NCI-H1694 (cell line): ENCODE results near the gene TMSB4X.
"Not testable (repeated sequence)": the region's sequence is repeated elsewhere in the genome, so short reads cannot be mapped to it uniquely, and the experiment has no call there.

Experiments
- DNase-seq: peaks from one replicate; lab custom pipeline; 2025; lab: John Stamatoyannopoulos, UW

TMSB4X gene

DNA sequence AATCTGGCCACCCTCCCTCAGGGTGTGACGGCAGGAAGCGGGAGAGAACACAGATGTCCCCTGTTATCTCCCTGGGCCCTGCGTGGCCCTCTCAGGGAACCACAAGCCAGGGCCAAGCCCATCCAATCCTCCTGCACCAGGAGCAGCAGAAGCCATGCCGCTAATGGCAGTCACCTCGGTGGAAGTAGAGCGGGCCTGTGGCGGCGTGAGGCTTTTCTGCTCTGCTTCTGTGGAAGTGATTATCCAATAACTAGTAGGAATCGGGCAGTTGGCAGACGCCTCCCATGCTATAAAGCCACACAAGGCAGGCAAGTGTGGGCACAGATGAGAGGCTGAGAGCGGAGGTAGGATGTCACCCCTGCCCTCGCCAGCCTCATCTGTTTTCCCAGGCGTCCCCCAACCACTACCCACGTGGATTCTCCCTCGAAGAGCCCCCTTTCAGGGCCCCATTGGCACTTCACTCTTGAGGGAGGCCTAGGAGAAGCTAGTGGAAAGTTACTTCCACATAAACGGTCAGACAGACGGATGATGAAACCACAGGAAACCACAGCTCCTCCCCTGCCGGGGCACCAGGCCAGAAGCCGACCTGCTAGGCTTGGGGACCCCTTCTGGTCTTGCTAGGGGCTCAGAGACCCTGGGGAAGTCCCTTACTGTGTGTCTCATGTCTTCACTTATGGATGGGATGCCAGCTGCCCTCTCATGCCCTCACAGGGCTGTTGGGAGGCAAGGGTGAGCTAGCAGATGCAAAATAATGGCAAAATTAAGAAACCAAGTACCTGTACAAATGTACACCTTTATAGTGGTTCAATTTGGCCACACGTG, 18.8 kb upstream of the TMSB4X start:
- DNase-seq, result no peak

DNA sequence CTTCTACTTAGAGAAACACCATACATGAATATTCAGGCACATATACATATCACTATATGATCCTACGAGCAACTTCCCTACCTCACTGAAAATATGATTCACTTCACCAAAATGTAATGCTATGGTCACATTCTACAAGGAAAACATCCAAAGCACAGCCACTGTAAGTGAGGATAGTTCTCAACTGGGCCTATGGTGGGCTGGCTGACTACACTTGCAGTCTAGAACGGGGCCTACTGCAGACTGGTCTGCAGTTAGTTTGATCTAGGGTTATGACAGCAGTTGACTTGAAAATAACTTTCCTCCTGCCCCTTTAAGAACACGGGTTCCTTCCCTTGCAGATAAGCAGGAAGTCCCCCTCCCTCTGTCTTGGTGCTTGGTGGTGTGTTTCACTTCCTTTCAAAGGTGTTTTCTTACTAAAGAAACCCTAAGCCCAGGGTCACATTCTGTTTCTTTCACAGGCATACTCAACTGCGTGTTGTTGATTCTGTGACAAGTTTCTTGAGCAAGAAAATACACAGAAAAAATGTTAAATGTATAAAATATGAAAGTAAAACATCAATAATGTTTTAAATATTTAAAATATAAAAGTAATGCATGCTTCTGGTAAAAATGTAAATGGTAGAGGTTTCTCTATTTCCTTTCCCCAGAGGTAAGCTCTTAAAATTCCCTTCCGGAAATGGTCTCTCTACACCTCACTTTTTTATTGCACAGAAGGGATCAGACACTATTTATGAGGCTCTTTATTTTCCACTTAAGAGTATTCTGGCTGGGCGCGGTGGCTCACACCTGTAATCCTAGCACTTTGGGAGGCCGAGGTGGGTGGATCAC, 18.0 kb upstream of the TMSB4X start:
- no peak for DNase-seq

DNA sequence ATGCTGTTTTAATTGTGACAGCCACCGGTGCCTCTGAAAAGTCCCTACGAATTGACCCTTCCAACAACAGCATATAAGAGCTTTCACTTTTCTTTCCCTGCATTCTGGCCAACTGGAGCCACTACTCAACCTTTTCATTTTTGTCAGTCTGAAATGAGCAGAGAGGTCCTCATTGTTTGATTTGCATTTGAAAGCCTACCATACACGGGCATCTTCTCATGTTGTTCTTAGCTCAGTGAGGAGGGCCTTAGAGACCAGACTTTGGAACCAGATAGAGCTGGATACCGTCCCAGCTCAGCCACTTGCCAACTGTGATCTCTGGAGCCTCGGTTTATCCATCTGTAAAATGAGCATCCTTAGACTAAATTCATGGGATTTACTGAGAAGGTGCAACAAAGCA, 16.9 kb upstream of the TMSB4X start:
- no peak for DNase-seq

- no peak for DNase-seq
These were observed 16.4 kb upstream of the TMSB4X start for GRCh38 chrX:12958461-12958860.

- DNase-seq, result no peak
These were observed 13.7 kb upstream of the TMSB4X start for GRCh38 chrX:12961196-12961718.

- DNase-seq, result no peak
These were observed 12.8 kb upstream of the TMSB4X start for GRCh38 chrX:12962041-12962504.

GRCh38 chrX:12963210-12963850, 11.6 kb upstream of the TMSB4X start:
- not testable (repeated sequence) for DNase-seq

- DNase-seq, result no peak
These were observed 9.6 kb upstream of the TMSB4X start for GRCh38 chrX:12965131-12965940.

GRCh38 chrX:12966151-12966550, 8.8 kb upstream of the TMSB4X start:
- no peak for DNase-seq

- no peak for DNase-seq
These were observed 7.0 kb upstream of the TMSB4X start for GRCh38 chrX:12967711-12968465.

GRCh38 chrX:12970691-12971202, 4.2 kb upstream of the TMSB4X start:
- DNase-seq, result no peak

DNA sequence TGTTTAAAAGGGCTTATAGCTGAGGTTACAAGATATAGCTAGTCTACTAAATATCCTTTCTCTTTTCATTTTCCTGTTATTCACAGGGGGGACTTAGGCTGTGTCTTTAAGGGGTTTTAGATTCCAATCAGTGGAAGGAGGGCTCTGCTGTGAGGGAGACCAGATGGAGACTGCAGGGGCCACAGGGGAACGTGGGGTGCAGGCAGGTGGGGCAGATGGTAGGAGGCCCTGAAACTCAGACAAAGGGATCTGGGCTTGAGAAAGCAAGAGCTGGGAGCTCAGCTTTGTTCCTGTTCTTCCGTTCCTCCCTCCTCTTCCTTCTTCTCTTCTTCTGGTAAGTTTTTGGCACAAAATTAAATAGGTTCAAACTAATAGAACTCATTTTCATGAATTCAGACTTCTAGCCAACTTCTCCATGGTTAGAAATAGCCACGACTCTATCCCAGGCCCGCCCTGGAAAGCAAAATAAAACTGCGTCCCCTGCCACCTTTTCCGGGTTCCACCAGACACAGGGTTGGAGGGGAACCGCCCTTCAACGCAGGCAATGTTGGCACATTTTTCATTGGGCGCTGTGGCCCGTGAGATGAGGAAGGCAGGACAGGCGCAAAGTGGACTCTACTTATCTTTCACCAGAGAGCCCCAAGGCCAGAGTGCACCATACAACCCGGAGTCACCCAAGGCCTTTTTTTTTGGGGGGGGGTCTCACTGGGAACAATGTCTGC, 3.5 kb upstream of the TMSB4X start:
- DNase-seq, result no peak

DNA sequence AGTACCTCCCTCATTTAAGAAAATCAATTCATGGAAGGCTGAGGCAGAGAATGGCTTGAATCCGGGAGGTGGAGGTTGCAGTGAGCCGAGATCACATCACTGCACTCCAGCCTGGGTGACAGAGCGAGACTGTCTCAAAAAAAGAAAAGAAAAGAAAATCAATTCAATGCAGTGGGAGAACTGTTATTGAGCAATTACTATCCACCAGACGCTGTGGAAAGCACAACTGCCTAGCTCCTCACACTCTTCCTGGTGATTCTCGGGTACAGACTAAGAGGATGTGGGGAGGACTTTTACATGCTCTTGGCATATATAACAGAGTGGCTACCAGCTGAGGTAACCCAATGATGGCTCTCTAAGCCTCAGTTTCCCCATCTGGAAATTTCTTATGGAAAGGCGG, 2.7 kb upstream of the TMSB4X start:
- DNase-seq, result no peak

- no peak for DNase-seq
These were observed 1.9 kb upstream of the TMSB4X start for GRCh38 chrX:12972878-12973560.

- DNase-seq, result no peak
These were observed 1.2 kb upstream of the TMSB4X start for GRCh38 chrX:12973561-12974304.

DNA sequence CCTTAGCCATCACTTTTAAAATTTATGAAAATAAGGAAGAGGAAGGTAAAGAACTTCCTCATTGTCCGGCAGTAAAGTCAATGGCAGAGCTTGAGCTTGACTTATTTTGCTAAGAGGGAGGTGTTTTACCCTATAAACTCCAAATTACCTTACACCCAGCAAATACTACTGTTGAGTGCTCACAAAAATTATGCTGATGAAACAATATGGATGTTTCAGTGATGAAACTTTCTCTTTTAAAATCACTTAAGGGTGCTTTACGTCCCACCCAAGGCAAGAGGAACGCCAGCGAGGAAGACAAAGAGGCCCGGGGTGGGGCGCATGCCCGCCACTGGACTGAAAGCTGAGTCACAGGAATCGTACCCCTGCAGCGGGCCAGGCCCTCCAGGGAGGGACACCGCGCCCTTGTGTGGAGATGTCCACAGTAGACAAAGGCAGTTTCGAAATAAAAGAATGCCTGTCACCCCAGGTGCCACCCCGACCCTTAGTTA, 560 bp upstream of the TMSB4X start:
- no peak for DNase-seq

GRCh38 chrX:12975670-12975965, 708 bp downstream of the TMSB4X start:
- DNase-seq, result no peak

GRCh38 chrX:12975991-12976558, 1.2 kb downstream of the TMSB4X start:
- DNase-seq, result no peak
